ENCODE data around the gene TOMM20. TPM values are rescaled to one million over a fixed set of nuclear protein-coding genes. Genes with fewer than 3 reads are reported as not detected.

TOMM20 gene
- total and polyA plus RNA-seq, 9 of the 15 experiments (the other 6 are each of a cell fraction or from before 2014, with no cell fraction given): 70.6 to 334 (median 159) TPM

GRCh38 chr1:235160957-235161684 lies 32.5 kb upstream of the TOMM20 start, which contains the start of gene RBM34 (continued):
- no peak for TF ChIP-seq IRF9 (tag; IDR thresholded peaks at IDR 0.05)
- TF ChIP-seq NR4A1 (CRISPR knock-in tag; IDR thresholded peaks at IDR 0.05): no peak
- TF ChIP-seq NR4A1 (tag; IDR thresholded peaks at IDR 0.05): no peak
- TF ChIP-seq ZNF12 (CRISPR knock-in tag; IDR thresholded peaks at IDR 0.05): peak; percentile 66; the same call in 1 of the 2 replicates

GRCh38 chr1:235160383-235160956 lies 31.8 kb upstream of the TOMM20 start:
- Histone ChIP-seq H4K20me1 (replicated peaks; ENCODE audit: control insufficient read depth, insufficient read depth, low read length) (no peaks in the 10 kb centered on the region), H3K36me3 (ENCODE audit: control insufficient read depth, insufficient read depth, low read length) (peaks cover 44% of the 10 kb centered on the region), H3K4me1 (replicated peaks in 1 of 2; ENCODE audit: control insufficient read depth in 2 of 2, insufficient read depth in 2 of 2, low read length in 2 of 2) (peaks cover 7 to 9% of the 10 kb centered on the region in 2 experiments; a peak in 3 of 5 replicates), H3K79me2 (ENCODE audit: control insufficient read depth, insufficient read depth, low read length) (peaks cover 54% of the 10 kb centered on the region), H3K9me1 (ENCODE audit: control insufficient read depth, insufficient read depth, low read length) (no peaks in the 10 kb centered on the region), H3K27ac (ENCODE audit: extremely low read depth, low read depth, low read length) (peak overlapping the region; percentile 92), H2AFZ (ENCODE audit: low read depth, low read length) (peak overlapping the region; percentile 98), H3K27me3 (ENCODE audit: control insufficient read depth in 2 of 2, insufficient read depth in 2 of 2, low read length in 2 of 2) (no peaks in the 10 kb centered on the region; a peak in 1 of 5 replicates), H3K9me3 (replicated peaks; ENCODE audit: control insufficient read depth, insufficient read depth, low read depth, low read length) (no peaks in the 10 kb centered on the region), H3K9ac (ENCODE audit: insufficient read depth in 1 of 2, low read depth in 2 of 2, low read length in 2 of 2) (peak overlapping the region; percentile 95 to 96), H3K4me2 (ENCODE audit: insufficient read depth, low read length) (peak overlapping the region; percentile 98), H3K4me3 (peak overlapping the region; percentile 78)
- WGBS (ENCODE audit: insufficient coverage, low coverage, missing lambda C conversion rate): 5% methylated on average over 14 of the region's 14 CpGs
- CTCF ChIA-PET (ENCODE audit: low intra/inter-chr PET ratio): no interaction called here
- in situ Hi-C loops (cut with MboI): no loop called here
- ATAC-seq: peak; percentile 65
- POLR2A ChIA-PET: interaction anchor here (0.7 to 1.9 kb wide), 13 partner anchors 8 to 54 kb away, joined by 3 to 21 read pairs (median 4); partner anchors contain the start of gene TOMM20
- DNase-seq (ENCODE audit: extremely low read depth in 1 of 4, low spot score in 3 of 4): no peak
- TSS peak; percentile 86 for BruUV-seq (replicated peaks)
- FAIRE-seq: no peak
- intact Hi-C loops (cut with micrococcal nuclease): loop anchor here (2.0 kb wide), 1 partner anchor 32 kb away; the partner anchor contains the start of gene TOMM20
- no peak for TF ChIP-seq BRF2 (IDR thresholded peaks at IDR 0.05; ENCODE audit: borderline replicate concordance, insufficient read depth, insufficient read length)
- no peak for TF ChIP-seq POLR2B (IDR thresholded peaks at IDR 0.05; ENCODE audit: low read depth, partially characterized antibody)
- no peak for TF ChIP-seq CREM (IDR thresholded peaks at IDR 0.05; ENCODE audit: low read depth)
- peak; percentile 31; the same call in 1 of the 2 replicates for TF ChIP-seq CEBPG (CRISPR knock-in tag; IDR thresholded peaks at IDR 0.05)
- 0 out of 4 replicates have a peak, but pooled peaks of 1 of the 2 experiments have one; percentile 22 for TF ChIP-seq CEBPG (tag; conservative IDR thresholded peaks at IDR 0.05 in 1 of 2, IDR thresholded peaks at IDR 0.05 in 1 of 2)
- TF ChIP-seq, protein P1, sequence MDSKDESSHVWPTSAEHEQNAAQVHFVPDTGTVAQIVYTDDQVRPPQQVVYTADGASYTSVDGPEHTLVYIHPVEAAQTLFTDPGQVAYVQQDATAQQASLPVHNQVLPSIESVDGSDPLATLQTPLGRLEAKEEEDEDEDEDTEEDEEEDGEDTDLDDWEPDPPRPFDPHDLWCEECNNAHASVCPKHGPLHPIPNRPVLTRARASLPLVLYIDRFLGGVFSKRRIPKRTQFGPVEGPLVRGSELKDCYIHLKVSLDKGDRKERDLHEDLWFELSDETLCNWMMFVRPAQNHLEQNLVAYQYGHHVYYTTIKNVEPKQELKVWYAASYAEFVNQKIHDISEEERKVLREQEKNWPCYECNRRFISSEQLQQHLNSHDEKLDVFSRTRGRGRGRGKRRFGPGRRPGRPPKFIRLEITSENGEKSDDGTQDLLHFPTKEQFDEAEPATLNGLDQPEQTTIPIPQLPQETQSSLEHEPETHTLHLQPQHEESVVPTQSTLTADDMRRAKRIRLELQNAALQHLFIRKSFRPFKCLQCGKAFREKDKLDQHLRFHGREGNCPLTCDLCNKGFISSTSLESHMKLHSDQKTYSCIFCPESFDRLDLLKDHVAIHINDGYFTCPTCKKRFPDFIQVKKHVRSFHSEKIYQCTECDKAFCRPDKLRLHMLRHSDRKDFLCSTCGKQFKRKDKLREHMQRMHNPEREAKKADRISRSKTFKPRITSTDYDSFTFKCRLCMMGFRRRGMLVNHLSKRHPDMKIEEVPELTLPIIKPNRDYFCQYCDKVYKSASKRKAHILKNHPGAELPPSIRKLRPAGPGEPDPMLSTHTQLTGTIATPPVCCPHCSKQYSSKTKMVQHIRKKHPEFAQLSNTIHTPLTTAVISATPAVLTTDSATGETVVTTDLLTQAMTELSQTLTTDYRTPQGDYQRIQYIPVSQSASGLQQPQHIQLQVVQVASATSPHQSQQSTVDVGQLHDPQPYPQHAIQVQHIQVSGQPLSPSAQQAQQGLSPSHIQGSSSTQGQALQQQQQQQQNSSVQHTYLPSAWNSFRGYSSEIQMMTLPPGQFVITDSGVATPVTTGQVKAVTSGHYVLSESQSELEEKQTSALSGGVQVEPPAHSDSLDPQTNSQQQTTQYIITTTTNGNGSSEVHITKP (IDR thresholded peaks at IDR 0.05; ENCODE audit: partially characterized antibody): no peak
- 0 out of 2 replicates have a peak, but pooled peaks have one; percentile 23 for TF ChIP-seq TGIF2 (CRISPR knock-in tag; IDR thresholded peaks at IDR 0.05)
- no peak for TF ChIP-seq C11orf30 (IDR thresholded peaks at IDR 0.05; ENCODE audit: low read depth)
- no peak for TF ChIP-seq TAF15 (IDR thresholded peaks at IDR 0.05; ENCODE audit: low read depth, low read length)
